Fibroblast of lung (primary cell): ENCODE data around the gene CLDN4.

Source experiments
- CTCF ChIP-seq, 2 donors: IDR thresholded peaks in 1 of 2; conservative IDR thresholded peaks in 1 of 2; 1 replicate in 1 of 2; 2 replicates in 1 of 2; pipeline ENCODE4 v1.5.1; 2011 to 2012; ENCODE audit warnings: low read length in 2 of 2, control low read depth in 1 of 2, inconsistent platforms in 1 of 2, low read depth in 1 of 2, mild to moderate bottlenecking in 1 of 2
- EZH2 ChIP-seq: IDR thresholded peaks from 2 replicates; pipeline ENCODE4 v1.5.1; 2012; ENCODE audit warnings: low read length, control low read depth, mild to moderate bottlenecking; ENCODE audit errors: missing control alignments

DNA sequence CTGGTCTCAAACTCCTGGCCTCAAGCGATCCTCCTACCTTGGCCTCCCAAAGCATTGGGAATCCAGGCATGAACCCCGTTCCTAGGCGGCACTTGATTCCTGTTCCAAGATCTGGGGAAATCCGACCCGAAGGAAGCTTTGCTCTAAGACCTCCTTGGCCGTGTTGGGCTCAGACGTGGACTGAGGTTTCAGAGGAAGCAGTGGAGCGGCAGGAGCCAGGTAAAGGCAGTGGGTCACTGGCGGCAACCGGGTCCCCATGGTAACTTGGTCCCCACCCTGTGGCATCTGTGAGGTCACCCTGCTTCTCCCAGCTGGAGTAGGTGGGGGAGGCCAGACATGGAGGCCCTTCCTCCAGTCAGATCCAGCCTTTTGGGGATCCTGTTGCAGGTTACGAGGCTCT lies 30.1 kb downstream of the CLDN4 start, which contains the start of gene TMEM270:
- TF ChIP-seq CTCF (conservative IDR thresholded peaks at IDR 0.05 in 1 of 2, IDR thresholded peaks at IDR 0.05 in 1 of 2; ENCODE audit: low read depth in 1 of 2, low read length in 2 of 2) (no peak), EZH2 (no peak)
